ENCODE data around the gene RORB.

The RORB gene

DNA sequence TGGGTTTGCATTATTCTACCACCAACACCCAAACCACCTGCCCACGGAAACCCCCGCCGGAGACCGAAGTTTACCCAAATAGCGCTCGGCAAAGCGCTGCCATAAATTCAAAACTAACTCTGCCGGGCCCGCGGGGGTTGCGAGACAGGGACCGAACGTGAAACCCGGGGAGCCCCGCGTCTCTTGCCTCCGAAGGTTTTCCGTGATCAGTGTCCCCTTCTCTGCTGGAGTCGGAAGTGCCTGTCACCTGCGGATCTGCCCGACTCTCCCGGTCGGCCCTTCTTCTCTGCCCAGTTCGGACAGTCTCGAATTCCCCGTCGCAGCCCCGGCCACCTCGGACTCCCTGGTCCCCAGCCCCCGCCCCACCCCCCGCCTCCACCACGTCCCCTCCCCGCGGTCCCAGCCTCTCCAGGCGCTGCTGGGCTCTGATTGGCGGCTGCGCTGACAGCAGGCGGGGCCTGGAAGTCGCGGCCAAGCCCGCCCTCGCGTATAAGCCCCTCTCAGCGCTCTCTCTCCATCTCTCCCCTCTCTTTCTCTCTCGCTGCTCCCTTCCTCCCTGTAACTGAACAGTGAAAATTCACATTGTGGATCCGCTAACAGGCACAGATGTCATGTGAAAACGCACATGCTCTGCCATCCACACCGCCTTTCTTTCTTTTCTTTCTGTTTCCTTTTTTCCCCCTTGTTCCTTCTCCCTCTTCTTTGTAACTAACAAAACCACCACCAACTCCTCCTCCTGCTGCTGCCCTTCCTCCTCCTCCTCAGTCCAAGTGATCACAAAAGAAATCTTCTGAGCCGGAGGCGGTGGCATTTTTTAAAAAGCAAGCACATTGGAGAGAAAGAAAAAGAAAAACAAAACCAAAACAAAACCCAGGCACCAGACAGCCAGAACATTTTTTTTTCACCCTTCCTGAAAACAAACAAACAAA, at the start of gene RORB:
TSS of gene RORB (plus strand) at position 517 of the 929 bp plus-strand sequence. CDS start 642 bp downstream, outside the sequence.
- peak; percentile 62 for DNase-seq (ENCODE audit: low read depth, low spot score)
- TF ChIP-seq, protein P1, sequence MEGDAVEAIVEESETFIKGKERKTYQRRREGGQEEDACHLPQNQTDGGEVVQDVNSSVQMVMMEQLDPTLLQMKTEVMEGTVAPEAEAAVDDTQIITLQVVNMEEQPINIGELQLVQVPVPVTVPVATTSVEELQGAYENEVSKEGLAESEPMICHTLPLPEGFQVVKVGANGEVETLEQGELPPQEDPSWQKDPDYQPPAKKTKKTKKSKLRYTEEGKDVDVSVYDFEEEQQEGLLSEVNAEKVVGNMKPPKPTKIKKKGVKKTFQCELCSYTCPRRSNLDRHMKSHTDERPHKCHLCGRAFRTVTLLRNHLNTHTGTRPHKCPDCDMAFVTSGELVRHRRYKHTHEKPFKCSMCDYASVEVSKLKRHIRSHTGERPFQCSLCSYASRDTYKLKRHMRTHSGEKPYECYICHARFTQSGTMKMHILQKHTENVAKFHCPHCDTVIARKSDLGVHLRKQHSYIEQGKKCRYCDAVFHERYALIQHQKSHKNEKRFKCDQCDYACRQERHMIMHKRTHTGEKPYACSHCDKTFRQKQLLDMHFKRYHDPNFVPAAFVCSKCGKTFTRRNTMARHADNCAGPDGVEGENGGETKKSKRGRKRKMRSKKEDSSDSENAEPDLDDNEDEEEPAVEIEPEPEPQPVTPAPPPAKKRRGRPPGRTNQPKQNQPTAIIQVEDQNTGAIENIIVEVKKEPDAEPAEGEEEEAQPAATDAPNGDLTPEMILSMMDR (IDR thresholded peaks at IDR 0.05; ENCODE audit: low read depth, low read length), result no peak
- in situ Hi-C loops (cut with HindIII; ENCODE audit: low sequenced_read_pairs), result no loop called here
- H3K4me3 ChIP-seq (ENCODE audit: low read depth, low read length), result peak within 1 kb of the TSS; percentile 60

DNA sequence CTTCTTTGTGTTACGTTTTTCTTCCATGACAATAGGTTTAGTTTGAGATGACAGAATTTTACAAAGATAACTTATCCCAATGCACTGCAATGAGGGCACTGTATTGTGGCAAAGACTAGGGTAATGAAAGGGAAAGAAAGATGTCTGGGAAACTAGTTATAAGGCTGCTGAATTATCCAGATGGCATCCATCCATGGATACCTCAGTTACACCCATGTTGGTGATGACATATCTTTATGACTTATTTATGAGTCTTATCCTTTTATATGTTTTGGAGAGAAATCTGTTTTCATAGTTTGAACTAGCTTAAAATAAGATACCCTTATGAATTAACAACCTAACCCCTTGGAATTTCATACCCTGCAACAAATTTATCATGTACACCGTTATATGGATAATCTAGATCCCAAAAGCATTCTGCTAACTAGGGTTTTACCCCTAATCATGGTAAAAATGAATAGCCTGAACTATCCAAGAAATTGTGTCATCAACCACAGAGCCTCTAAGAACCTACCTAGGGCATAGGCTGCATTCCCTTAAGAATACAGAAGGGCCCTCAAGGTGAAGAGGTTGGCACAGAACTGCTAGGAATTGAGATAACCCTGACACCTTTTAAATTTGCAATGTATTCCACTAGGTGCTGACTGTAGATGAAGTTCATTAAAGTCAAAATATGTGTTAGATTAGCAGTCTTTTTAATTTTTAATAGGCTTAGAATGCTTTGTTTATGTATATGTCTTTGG, 49.5 kb upstream of the RORB start:
- TF ChIP-seq, protein P1 (IDR thresholded peaks at IDR 0.05; ENCODE audit: low read depth, low read length), result no peak
- no peak for DNase-seq (ENCODE audit: low read depth, low spot score)
- H3K4me3 ChIP-seq (ENCODE audit: low read depth, low read length), result no peak overlapping the region
- in situ Hi-C loops (cut with HindIII; ENCODE audit: low sequenced_read_pairs), result no loop called here

DNA sequence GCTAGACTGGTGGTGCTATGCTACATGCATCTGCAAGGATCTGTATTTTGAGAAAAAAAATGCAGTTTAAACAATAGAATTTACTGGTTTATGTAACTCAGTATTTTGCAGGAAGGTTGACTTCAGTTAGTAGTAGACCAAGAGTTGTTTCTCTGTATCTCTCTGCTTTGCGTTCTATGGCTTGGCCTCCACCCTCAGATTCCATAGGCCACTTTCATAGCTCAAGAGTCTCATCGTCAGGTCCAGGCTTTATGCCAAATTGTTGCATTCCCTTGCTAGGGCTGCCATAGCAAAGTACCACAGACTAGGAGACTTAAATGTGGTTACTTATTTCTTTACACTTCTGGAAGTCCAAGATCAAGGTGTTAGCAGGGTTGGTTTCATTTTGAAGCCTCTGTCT, 48.1 kb upstream of the RORB start:
- in situ Hi-C loops (cut with HindIII; ENCODE audit: low sequenced_read_pairs), result no loop called here
- TF ChIP-seq, protein P1 (IDR thresholded peaks at IDR 0.05; ENCODE audit: low read depth, low read length), result no peak
- H3K4me3 ChIP-seq (ENCODE audit: low read depth, low read length), result no peak overlapping the region
- DNase-seq (ENCODE audit: low read depth, low spot score), result no peak

DNA sequence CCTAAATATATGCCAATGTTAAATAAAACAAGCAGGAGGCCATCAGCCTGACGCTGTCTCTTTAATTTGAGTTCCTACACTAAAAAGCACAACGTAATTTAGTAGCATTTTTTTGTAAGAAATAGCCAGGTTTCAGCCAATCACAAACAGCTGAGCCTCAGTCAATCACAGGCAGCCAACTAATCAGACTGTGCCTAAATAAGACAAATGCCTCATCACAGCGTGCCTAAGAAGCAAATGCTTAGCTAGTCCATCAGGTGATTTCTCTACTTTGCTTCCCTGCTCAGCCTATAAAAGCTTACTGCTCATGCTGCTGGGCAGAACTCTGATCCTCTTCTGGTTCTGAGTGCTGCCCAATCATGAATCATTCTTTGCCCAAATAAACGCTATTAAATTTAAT, 38.3 kb upstream of the RORB start:
- H3K4me3 ChIP-seq (ENCODE audit: low read depth, low read length), result no peak overlapping the region
- in situ Hi-C loops (cut with HindIII; ENCODE audit: low sequenced_read_pairs), result no loop called here
- no peak for DNase-seq (ENCODE audit: low read depth, low spot score)
- TF ChIP-seq, protein P1 (IDR thresholded peaks at IDR 0.05; ENCODE audit: low read depth, low read length), result no peak

DNA sequence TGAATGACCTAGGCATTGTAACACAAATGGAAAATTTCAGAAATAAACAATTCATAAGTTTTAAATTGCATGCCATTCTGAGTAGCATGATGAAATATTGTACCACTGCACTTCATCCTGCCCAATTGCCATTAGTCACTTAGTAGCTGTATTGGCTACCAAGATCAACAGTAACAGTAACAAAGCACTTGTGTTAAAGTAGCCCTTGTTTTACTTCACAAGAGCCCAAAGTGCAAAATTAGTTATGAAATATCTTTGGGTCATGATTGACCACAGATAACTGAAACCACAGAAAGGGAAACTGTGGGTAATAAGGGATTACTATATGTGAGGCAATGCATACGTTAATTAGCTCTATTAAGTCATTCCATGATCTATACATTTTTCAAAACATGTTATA, 33.3 kb upstream of the RORB start:
- in situ Hi-C loops (cut with HindIII; ENCODE audit: low sequenced_read_pairs), result no loop called here
- TF ChIP-seq, protein P1 (IDR thresholded peaks at IDR 0.05; ENCODE audit: low read depth, low read length), result no peak
- H3K4me3 ChIP-seq (ENCODE audit: low read depth, low read length), result no peak overlapping the region
- no peak for DNase-seq (ENCODE audit: low read depth, low spot score)

DNA sequence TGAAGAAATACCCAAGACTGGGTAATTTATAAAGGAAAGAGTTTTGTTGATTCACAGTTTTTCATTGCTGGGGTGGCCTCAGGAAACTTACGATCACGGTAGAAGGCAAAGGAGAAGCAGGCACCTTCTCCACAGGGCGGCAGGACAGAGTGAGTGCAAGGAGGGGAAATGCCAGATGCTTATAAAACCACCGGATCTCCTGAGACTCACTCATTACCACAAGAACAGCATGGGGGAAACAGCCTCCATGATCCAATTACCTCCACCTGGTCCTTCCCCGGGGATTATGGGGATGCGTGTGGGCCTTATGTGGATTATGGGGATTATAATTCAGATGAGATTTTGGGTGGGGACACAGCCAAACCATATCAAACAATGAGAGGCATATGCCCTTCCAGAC, 18.5 kb upstream of the RORB start:
- no peak for DNase-seq (ENCODE audit: low read depth, low spot score)
- H3K4me3 ChIP-seq (ENCODE audit: low read depth, low read length), result no peak overlapping the region
- TF ChIP-seq, protein P1 (IDR thresholded peaks at IDR 0.05; ENCODE audit: low read depth, low read length), result no peak
- in situ Hi-C loops (cut with HindIII; ENCODE audit: low sequenced_read_pairs), result no loop called here
